GM19468 (cell line): ENCODE results near the gene SLC35B1.

ENCODE experiments used
- ATAC-seq: cut with Tn5 transposase; IDR thresholded peaks from one replicate; pipeline ENCODE4 v1.9.1; 2021; ENCODE audit warnings: mild to moderate bottlenecking, moderate library complexity, moderate number of reproducible peaks; ENCODE audit not compliant: unreplicated experiment; ENCODE audit errors: extremely low read depth

Gene SLC35B1, protein sequence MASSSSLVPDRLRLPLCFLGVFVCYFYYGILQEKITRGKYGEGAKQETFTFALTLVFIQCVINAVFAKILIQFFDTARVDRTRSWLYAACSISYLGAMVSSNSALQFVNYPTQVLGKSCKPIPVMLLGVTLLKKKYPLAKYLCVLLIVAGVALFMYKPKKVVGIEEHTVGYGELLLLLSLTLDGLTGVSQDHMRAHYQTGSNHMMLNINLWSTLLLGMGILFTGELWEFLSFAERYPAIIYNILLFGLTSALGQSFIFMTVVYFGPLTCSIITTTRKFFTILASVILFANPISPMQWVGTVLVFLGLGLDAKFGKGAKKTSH

DNA sequence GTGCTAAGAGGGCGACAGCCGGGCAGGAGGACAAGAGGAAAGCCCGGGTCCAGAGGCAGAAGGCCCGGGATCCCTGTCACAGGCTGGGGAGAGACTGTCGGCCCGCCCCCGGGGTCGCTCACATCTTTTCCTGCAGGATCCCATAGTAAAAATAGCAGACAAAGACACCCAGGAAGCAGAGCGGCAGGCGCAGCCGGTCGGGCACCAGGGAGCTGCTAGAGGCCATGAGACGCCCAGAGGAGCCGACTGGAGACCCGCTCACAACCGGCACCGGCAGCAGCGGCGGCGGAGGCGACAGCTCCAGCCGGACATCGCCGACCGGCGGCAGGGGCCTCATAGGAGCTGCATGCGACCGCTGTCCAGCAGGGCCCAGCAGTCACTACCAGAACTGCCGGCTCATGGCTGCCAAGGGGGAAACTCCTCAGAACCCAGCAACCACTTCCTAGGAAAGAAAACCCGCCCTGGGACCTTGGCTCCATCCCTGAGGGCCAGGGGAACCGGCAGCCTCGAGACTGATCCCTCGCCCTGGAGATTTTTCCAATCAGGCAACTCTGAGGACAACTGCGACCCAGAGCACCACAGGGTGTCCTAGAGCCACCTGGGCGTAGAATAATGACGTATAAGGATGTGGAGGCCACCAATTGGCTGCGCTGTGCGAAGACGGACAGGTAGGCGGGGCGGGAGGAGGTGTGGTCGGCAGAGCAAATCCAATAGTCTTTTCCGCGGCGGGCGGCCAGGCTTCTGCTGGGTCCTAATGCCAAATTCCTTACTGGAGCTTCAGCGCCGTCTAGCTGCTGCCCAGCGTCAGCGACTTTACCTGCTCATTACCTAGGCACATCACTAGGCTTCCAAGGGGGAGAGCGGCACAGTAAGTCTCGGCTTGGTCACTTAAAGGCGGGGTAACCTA is at the start of gene SLC35B1:
TSS of gene SLC35B1 (minus strand) at position 357 of the 907 bp plus-strand sequence. CDS start at position 226, 131 bp downstream.
- ATAC-seq, result peak; percentile 75

DNA sequence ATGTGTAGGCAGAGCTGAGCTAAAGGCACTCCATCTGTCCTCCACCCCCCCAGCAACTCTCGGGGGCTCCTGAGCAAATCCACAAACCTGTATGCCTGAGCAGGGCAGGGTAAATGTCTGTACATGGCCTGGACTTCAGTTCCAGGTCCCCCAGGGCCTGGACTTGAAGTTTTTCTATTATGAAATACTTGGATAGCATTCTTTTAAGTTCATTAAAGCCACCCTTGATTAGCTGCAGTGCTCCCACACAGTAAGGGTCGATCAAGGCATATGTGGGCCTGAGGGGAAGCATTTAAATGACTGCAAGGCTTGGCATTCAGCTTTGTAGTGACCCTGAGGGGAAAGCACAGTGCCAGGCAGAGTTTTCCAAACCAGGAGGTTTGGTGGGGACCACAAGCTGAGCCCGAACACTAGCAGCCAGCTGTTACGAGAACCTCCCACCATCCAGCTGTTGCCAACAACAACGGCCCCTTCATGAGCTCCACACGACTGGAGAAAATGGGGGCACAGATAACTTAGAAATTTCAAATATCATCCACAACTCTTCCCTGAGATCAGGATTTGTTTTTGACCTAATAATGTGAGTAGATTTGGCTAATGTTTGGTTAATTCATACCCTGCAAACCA is 49.5 kb upstream of the SLC35B1 start:
- no peak for ATAC-seq

DNA sequence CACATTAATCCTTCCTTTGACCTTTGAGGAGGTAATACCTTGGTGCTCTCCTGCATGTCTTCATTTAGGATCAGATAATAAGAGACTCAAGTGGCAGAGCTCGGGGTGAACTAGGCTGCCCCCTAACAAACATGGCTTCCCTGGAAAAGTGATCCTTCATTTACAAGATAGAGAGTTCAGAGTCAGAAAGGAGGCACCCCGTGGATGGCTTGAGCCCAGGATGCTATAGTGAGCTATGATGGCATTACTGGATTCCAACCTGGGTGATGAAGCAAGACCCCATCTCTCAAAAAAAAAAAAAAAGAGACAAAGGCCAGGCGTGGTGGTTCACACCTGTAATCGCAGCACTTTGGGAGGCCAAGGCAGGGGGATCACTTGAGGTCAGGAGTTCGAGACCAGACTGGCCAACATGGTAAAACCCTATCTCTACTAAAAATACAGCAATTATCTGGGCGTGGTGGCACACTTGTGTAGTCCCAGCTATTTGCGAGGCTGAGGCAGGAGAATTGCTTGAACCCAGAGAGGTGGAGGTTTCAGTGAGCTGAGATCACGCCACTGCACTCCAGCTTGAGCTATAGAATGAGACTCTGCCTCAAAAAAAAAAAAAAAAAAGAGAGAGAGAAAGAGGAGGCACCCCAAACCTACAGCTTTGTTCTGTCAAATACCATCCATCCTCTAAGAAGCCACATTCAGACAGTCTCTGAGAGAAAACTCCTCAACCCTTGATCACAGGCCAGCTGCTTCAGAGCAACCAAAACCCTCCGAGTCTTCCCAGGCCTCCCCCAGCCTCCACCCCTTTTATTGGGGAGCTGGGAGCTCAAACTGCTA is 48.8 kb upstream of the SLC35B1 start:
- no peak for ATAC-seq

DNA sequence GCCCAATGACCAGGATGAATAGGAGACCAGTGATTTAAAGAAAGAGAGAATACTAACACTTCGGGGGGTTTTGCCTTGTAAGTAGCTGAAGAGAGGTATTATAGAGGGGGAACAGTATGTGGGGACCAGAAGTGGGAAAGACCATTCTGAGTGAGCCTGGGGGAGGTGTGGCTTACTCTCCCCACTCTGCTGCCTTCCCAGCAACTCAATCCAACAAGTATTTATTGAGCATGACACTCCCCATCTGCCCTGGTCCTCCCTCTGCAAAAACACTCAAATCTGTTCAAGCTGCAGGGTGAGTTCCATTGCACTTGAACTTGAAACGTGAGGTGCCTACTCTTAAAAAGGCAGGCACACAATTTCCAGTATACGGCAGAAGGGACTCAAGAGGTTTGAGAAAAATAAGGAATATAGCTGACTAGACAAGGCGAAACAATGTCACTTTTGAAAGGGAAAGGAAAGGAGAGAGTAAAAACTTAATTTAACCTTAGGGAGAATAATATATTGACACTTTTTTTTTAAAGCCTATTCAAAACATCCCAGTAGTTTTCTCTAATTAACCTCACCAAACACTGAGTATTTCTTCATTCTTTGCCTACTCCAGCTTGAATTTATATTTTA is 48.0 kb upstream of the SLC35B1 start:
- no peak for ATAC-seq

DNA sequence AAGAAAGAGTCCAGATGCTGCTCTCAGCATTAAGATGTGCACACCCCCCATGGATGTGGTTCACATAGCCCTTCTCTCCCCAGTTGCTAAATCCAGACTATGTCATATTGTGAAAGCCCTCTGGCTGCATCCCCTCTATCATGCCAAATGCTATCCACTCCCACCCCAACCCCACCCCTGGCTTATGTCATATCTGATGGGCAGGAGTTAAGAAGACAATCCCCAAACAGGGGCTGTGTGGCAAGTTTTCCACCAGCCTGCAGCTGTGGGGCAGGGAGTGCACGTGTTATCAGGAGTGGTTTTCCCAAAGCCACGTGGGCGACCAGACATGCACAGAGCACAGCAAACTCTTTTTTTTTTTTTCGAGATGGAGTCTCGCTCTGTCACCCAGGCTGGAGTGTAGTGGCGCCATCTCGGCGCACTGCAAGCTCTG is 46.2 kb upstream of the SLC35B1 start:
- ATAC-seq, result no peak

DNA sequence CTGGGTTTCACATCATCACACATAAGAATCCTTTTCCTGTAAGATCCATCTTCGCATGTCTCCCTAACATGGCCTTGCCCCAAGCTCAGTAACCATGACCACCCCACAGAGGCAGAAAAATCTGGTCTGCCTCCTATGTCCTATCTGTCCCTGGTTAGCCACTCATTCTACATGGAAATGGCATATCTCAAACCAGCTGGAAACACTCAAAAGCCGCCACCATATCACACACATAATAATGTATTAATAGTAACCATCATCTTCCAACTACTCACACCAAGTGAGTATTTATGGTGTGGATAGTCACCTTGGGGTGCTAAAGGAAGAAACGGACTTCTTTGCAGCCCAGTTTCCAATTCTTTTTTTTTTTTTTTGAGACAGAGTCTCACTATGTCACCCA is 44.7 kb upstream of the SLC35B1 start:
- no peak for ATAC-seq

DNA sequence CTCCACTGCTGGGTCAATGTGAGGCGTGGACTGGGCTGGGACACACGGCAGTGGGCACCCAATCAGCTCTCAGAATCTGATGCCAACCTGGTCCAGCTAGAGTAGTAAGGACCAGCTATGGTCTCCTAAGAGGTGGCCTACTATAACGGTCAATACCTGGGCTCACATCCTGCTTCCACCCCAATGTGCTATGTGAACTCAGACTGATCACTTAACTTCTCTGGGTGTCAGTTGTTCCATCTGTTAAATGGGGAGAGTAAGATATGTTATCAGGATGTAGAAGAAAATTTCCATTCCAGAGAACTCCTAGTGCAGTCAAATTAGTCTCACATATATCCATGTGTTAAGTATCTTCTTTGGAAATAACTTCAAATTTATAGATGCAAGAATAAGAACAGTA is 42.0 kb upstream of the SLC35B1 start:
- no peak for ATAC-seq

DNA sequence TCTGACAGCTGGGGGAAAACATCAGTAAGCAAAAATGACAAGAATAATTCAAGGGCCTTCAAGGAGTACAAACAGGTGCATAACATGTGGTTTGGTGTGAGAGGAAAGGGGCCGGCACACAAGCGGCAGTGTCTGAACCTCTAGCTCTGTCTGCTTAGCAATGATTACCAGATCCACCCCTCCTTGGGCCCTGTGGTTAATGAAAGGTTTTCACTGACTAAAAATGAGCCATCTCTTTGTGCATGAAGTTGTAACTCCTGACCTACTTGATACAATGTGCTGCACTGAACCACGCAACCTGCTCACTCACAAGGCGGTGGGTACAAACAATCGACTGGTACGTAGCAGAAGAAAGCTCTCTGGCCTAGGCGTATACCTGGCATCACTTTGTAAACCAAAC is 41.0 kb upstream of the SLC35B1 start:
- ATAC-seq, result peak; percentile 41

DNA sequence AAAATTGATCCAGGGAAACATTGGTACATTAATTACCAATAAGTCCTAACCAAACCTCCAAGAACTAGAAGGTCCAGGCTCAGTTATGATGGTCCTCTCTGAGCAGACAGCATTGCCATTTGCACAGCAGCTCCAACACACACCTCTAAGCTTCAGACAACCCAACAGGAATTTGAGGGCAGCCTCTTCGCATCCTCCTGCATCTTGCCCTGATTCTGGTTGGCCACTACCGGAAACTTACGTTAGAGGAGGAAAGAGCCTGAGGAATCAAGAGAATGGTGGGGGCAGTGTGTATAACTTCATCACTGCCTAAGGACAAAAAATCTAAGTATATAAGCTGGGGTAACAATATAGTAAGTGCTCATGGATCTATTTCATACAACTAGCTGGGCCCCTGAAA is 40.5 kb upstream of the SLC35B1 start:
- ATAC-seq, result no peak

DNA sequence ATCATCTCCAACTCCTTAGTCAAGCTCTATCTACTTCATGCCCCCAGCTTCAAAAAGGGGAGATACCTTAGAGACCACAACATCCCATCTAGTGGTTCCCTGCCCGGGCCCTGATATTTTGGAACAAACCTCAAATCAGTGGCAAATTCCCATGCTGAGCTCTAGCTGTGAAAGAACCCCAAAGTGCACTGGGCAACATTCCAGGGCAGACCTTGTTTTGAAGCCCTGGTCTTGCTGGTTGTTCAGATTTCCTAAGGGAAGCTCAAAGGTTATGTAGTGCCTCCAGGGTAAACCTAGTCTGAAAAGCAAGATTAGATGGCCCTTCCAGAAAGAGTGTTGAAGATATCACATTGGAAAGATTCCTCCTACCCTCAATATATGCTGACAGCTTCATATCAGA is 39.9 kb upstream of the SLC35B1 start:
- no peak for ATAC-seq

DNA sequence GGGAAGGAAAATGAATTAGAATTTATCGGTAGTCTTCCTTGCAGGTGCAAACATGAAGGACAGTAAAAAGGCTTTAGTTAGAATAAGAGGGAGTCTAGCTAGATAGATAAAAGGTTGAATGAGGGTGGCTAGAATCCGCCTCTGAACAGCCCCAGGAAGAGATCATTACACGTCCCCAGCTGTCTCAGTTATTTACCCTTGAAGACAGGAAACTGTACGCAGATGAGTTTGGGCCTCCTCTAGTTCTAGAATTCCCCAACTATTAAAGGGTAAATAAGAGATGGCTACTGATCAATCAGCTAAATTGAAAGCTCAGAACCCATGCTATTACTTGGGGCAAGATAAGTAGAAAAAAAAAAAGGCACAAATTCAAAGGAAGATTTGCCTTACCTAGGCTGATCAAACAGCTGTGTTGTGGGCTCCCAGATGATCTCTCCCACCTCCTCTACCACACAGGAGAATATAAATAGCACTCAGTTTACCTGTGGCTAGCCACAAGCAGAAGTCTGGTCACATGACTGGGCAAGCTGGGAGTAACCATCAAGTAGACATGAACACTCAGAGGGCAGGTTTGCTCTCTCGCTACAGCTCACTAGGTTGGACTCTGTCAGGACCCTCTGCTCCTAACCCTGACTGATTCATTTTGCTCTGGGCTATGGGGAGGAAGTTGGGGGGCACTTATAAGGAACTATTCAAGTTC is 39.2 kb upstream of the SLC35B1 start:
- ATAC-seq, result peak; percentile 53

DNA sequence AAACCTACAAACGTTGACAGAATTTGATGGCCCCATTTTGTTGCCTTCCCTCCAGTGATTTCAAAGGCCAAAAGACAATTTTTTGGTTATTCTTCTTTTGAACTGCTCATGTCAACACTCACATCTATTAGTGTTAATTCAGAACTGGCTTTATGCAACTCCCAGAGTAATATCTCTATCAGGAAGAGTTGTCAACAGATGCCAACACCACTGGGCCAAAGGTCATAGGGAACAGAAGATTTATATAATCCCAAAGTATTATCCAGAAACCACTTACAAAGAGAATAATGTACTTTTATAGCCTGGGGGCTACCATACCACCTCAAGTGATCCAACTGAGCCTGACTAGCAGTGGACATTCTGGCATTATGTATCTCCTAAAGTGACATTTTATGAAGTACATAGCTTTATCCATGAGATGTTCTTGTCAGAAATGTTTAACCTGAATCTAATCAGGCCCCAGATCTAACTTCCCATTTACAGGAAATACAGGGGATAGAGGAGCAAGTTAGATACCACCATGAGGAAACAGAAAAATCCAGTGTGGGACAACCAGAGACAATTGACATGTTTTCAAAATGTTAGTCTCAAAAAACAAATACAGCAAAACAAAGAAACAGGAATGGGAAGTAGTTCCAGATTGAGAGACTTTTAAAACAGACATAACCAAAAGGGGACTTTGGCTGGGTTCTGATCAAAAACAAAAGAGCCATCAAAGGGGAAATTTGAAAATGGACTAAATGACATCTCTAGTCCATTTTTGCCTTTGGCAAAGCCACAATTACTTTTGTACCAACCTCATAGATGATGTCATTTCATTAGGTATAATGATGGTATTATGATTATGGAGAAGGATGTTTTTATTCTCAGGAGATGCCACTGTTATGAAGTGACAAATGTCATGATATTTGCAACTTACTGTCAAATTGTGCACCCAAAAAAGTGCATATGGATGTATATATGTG is 37.7 kb upstream of the SLC35B1 start:
- no peak for ATAC-seq

DNA sequence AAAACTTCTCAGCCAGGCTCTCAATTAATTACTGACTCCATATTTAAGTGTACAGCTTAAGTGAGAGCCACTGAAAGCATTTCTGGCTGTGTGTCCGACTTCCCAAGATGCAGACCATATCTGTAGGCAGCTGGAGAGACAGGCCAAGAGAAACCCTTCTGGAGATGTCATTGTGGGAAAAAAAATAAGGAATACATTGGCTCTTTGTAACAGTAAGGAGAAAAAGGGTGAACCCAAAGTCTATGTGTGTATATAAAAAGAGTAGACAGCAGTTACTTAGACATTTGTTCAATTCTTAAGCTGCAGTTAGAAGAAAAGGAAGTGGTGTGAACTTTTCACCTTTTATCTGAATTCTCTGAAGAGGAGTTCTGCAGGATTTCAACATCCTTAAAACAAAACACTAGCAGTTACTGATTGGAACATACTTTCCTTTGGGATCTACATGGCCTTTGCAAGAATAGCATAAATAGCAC is 34.4 kb upstream of the SLC35B1 start:
- ATAC-seq, result no peak

DNA sequence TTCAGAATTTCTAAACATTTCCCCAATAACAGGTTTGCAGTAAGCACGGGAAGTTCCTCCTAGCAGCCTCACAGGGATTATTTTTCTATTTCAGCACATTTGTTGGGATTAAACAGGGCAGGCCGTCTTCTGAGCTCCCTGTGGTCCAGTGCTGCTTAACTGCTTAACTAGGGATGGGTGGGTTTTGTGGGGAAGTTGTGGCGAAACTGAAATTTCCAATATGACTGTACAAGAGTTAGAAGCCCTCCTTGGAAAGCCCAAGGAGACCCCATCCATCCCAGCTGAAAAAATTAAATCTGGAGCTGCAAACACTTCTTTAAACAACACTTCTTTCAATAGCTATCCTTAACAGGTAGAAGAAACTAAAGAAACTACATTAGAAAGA is 33.9 kb upstream of the SLC35B1 start:
- no peak for ATAC-seq

DNA sequence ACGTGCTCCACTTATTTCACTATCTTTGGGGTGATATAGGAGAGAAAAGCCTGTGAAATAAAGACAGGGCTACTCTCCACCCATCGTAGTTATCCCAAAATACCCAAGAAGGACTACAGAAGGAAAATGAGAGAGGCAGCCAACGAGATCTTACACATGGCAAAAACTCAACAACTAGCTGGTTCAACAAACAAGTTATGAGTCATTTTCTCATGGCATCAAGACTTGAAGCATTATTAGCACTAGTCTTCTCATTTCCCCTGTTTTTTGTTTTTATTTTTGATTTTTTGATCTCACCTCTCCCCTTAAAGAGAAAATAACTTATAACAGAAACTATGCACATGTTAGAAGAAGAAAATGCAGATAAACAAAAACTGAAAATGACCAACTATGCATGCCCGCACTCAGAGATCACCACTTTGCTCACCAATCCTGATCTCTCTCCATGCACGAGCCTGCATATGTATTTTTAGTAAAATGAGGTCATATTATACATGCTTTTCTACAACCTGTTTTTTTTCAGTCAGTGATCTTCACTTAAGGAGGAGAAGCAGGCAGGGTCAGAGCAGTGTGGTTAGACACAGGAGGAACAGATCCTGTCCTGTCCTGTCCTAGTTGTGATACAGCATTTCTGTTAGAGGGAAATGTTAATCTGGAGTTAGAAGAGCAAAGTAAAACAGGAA is 33.4 kb upstream of the SLC35B1 start:
- ATAC-seq, result peak; percentile 31

DNA sequence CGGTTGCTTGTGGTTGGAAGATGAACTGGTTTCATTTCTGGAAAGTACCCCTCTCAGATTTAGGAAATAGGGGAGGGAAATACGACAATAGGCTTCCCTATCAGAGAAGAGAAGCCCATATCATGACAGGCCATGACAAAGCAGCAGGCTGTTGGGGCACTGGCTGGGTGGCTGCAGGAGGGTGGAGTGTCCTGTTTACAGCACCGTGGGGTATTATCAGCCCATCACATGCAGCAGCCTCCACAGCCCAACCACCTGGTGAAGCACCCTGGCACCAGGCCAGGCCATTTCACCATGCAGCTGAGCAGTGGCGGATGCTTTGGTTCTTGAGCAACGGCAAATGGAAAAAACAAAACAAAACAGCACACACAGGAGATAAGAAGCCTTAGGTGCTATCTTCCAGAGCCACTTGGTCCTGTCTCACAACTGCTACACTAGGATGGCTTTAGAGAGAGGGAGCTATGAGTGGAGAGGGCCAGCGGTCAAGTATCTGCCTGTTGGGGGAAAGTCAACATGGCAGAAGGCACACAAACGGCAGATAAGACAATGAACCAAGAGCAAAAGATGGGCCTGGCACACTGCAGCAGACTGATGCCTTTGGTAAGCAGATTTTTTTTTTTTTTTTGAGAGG is 32.0 kb upstream of the SLC35B1 start:
- no peak for ATAC-seq
